PC-9 (cell line): ENCODE data around the gene PRDM16. TPM values are rescaled to one million over a fixed set of nuclear protein-coding genes. Genes with fewer than 3 reads are reported as not detected.

Experiments used
- BruUV-seq: library from RNA; stranded (reverse); fragments of 400-500 nt; replicated peaks from 2 replicates; lab custom pipeline; 2021; lab: Mats Ljungman, UMichigan
- CTCF ChIA-PET: fragments of 300-600 bp; sonication (Branson Sonifier 250); formaldehyde crosslinking; loops from one replicate; lab custom pipeline; 2022; ENCODE audit warnings: antibody characterized with exemption; lab: Charles Lee
- POLR2A ChIA-PET: fragments of 300-600 bp; sonication (Branson Sonifier 250); formaldehyde crosslinking; loops from one replicate; lab custom pipeline; 2022; ENCODE audit warnings: antibody characterized with exemption; ENCODE audit not compliant: unreplicated experiment; lab: Charles Lee
- DNase-seq, 2 experiments: peaks; one replicate each; pipeline versions ENCODE4 v3.0.0 to v3.0.0-alpha.2; 2015 to 2022; ENCODE audit warnings: mixed read lengths in 1 of 2
- H2AFZ ChIP-seq: fragments of 200-600 bp; sonication (generic); 2 replicates; pipeline ENCODE4 v1.8.1; 2017; ENCODE audit warnings: antibody characterized with exemption
- H3F3A ChIP-seq: fragments of 200-600 bp; sonication (generic); 2 replicates; pipeline ENCODE4 v1.8.1; 2017; ENCODE audit warnings: antibody characterized with exemption, mild to moderate bottlenecking, low read depth; ENCODE audit not compliant: insufficient read depth
- H3K27ac ChIP-seq: fragments of 200-600 bp; sonication (generic); 2 replicates; pipeline ENCODE4 v1.6.1; 2016; ENCODE audit warnings: mixed run types
- H3K27me3 ChIP-seq: fragments of 200-600 bp; sonication (generic); 2 replicates; pipeline ENCODE4 v1.6.1; 2016; ENCODE audit warnings: low read depth, mixed run types; ENCODE audit not compliant: insufficient read depth
- H3K36me3 ChIP-seq: fragments of 200-600 bp; sonication (generic); 2 replicates; pipeline ENCODE4 v1.6.1; 2016; ENCODE audit warnings: low read depth, mixed run types
- H3K4me1 ChIP-seq: fragments of 200-600 bp; sonication (generic); replicated peaks from 2 replicates; pipeline ENCODE4 v1.6.1; 2016; ENCODE audit warnings: mixed run types; ENCODE audit not compliant: insufficient read depth
- H3K4me2 ChIP-seq: fragments of 200-600 bp; sonication (generic); 2 replicates; pipeline ENCODE4 v1.6.1; 2017; ENCODE audit warnings: mixed run types
- H3K4me3 ChIP-seq: fragments of 200-600 bp; sonication (generic); 2 replicates; pipeline ENCODE4 v1.6.1; 2016; ENCODE audit warnings: mixed run types
- H3K79me2 ChIP-seq: fragments of 200-600 bp; sonication (generic); 2 replicates; pipeline ENCODE4 v1.6.1; 2017; ENCODE audit warnings: low read depth, mixed run types
- H3K9me2 ChIP-seq: fragments of 200-600 bp; sonication (generic); 2 replicates; pipeline ENCODE4 v1.8.1; 2017; ENCODE audit warnings: mild to moderate bottlenecking; ENCODE audit not compliant: insufficient read depth
- H3K9me3 ChIP-seq: fragments of 200-600 bp; sonication (generic); 2 replicates; pipeline ENCODE4 v1.8.1; 2016; ENCODE audit warnings: low read depth; ENCODE audit not compliant: insufficient read depth
- H4K20me1 ChIP-seq: fragments of 200-600 bp; sonication (generic); 2 replicates; pipeline ENCODE4 v1.8.1; 2017; ENCODE audit not compliant: insufficient read depth
- EZH2 ChIP-seq: fragments of 200-600 bp; sonication (generic); IDR thresholded peaks from 2 replicates; pipeline ENCODE4 v1.8.0; 2017; ENCODE audit warnings: antibody characterized with exemption, low read depth
- intact Hi-C: fragments of 100-400 bp; cut with micrococcal nuclease; formaldehyde crosslinking; loops from one replicate; pipeline ENCODE4 v1.10.0; 2022; ENCODE audit not compliant: unreplicated experiment
- total RNA-seq: library from RNA; stranded (reverse); gene quantifications from 2 replicates; pipeline ENCODE4 v1.2.3, GENCODE V29; 2021
- TF ChIP-seq, protein P1 (sequence below): fragments of 200-600 bp; sonication (generic); conservative IDR thresholded peaks from 2 replicates; pipeline ENCODE4 v1.6.1; 2017; ENCODE audit warnings: mixed run types, antibody characterized with exemption, mild to moderate bottlenecking, moderate library complexity

Gene PRDM16
- total RNA-seq, 1 experiment from 2014 or later = not detected

DNA sequence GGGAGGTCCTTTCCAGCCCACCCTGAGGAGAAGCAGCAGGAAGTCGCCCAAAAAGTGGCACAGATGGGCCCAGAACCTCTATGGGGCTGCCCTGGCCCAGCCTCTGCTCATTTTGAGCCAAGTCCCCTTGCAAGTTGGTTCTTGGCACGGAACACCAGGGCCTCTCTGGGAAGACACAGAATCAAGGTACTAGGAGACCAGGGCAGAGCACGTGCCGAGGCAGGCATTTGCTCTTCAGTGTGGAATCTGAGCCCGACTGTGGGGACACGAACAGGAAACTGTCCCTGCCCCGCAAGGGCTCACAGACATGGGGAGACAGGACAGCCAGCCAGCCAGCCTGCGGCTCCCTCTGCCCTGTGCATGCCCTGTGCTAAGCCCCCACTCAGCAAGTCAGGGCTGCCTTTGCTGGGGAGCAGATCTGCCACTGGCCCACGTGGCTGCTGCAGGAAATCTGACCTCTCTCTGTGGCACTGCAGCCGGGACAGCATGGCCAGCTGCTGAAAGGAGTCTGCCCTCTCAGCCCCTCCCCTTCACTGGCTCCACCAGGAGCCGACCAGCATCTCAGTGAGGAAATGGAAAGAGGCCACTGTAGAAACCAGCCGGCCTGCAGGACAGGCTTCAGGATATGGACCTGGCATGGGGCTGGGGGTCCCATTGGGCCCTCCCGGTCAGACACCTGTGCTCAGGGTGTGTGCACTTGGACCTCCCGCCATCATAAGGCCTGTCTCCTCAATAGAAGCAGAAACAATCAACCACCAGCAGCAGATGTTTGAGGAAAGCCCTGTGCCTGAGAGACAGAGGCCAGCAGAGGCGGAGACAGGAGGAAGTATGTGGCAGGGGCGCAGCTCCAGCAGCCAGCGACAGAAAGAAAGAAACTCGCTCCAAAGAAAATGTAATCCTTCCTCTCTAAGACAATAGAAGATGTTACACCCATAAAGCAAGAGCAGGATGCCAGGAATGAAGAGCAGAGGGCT lies 389.2 kb downstream of the PRDM16 start:
- Histone ChIP-seq H4K20me1 (peaks cover 13% of the 10 kb centered on the region; the same call in 1 of the 2 replicates), H3K27me3 (no peaks in the 10 kb centered on the region), H3K4me3 (no peak overlapping the region), H3K79me2 (0 out of 2 replicates have a peak, but pooled peaks cover 9% of the 10 kb centered on the region), H3K27ac (no peak overlapping the region), H3K9me2 (no peaks in the 10 kb centered on the region), H3K36me3 (no peaks in the 10 kb centered on the region), H3K4me2 (no peak overlapping the region), H2AFZ (no peak overlapping the region), H3K4me1 (peaks cover 24% of the 10 kb centered on the region), H3K9me3 (no peaks in the 10 kb centered on the region), H3F3A (peaks cover 28% of the 10 kb centered on the region; the same call in 1 of the 2 replicates)
- intact Hi-C loops = no loop called here
- DNase-seq = no peak
- BruUV-seq = no TSS peak
- CTCF ChIA-PET = no interaction called here
- POLR2A ChIA-PET = no interaction called here
- TF ChIP-seq, protein P1, sequence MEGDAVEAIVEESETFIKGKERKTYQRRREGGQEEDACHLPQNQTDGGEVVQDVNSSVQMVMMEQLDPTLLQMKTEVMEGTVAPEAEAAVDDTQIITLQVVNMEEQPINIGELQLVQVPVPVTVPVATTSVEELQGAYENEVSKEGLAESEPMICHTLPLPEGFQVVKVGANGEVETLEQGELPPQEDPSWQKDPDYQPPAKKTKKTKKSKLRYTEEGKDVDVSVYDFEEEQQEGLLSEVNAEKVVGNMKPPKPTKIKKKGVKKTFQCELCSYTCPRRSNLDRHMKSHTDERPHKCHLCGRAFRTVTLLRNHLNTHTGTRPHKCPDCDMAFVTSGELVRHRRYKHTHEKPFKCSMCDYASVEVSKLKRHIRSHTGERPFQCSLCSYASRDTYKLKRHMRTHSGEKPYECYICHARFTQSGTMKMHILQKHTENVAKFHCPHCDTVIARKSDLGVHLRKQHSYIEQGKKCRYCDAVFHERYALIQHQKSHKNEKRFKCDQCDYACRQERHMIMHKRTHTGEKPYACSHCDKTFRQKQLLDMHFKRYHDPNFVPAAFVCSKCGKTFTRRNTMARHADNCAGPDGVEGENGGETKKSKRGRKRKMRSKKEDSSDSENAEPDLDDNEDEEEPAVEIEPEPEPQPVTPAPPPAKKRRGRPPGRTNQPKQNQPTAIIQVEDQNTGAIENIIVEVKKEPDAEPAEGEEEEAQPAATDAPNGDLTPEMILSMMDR = no peak
- no peak for TF ChIP-seq EZH2

DNA sequence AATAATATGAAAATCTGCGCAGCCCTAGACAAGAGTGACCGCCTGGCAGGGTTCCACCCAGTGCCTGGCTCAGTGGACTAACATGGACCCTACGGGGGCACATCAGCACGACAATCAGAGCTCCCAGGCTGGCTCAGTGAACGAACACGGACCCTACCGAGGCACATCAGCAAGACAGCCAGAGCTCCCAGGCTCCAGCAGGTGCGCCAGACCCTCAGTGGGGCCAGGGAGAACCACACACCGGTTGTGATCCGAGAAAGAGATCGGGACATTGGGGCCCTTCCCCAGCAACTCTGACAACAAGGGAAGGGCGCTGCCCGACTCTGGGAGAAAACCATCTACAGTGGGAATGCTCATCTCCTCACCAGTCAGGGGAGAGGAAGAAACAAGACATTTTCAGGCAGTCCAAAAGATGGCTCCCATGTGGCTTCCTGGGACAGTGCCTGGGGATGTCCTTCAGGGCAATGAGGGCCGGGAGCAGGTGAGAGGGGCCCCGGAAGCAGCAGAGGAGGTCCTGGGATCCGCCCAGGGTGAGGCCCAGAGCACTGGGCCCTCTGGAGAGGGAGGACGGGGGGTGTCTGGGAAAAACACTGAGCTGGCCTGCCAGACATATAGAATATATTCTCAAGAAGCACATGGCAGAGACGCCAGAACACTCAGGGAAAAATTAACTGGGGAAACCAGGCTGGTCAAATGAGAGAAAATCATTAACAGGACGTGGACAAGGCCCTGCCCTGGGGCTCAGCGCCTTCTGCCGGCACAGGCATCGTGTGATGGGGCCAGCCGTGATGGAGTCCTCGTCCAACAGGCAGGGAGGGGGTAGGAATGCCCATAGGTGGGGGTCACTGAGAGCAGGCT lies 390.3 kb downstream of the PRDM16 start:
- Histone ChIP-seq H3K9me3 (no peaks in the 10 kb centered on the region), H3K4me2 (peak overlapping the region; percentile 47; the same call in 1 of the 2 replicates), H3K4me3 (no peak overlapping the region), H3K36me3 (no peaks in the 10 kb centered on the region), H3F3A (peaks cover 20% of the 10 kb centered on the region; the same call in 1 of the 2 replicates), H3K9me2 (no peaks in the 10 kb centered on the region), H3K27me3 (no peaks in the 10 kb centered on the region), H4K20me1 (peaks cover 13% of the 10 kb centered on the region; the same call in 1 of the 2 replicates), H3K79me2 (0 out of 2 replicates have a peak, but pooled peaks cover 9% of the 10 kb centered on the region), H2AFZ (no peak overlapping the region), H3K4me1 (peaks cover 14% of the 10 kb centered on the region), H3K27ac (no peak overlapping the region)
- ChIA-PET POLR2A (no interaction called here), CTCF (no interaction called here)
- intact Hi-C loops = no loop called here
- TF ChIP-seq, protein P1 = no peak
- TF ChIP-seq EZH2 = no peak
- BruUV-seq = no TSS peak
- no peak for DNase-seq
